Aorta (tissue), 5 donors: ENCODE data around the gene METRNL. TPM values are rescaled to one million over a fixed set of nuclear protein-coding genes. Genes with fewer than 3 reads are reported as not detected.
A peak's percentile ranks its signal among the peaks of the same experiment; 100 is the strongest.
"Not testable (repeated sequence)": the region's sequence is repeated elsewhere in the genome, so short reads cannot be mapped to it uniquely, and the experiment has no call there.

Experiments
- ATAC-seq: fragments of 200-7000 bp; cut with Tn5 transposase; one replicate; pipeline ENCODE4 v1.9.1; 2022; ENCODE audit warnings: moderate library complexity; ENCODE audit not compliant: low FRiP score
- DNase-seq, 2 donors: peaks; one replicate each; pipeline ENCODE4 v3.0.0-alpha.2; 2020
- H3K27ac ChIP-seq, 2 donors: one replicate each; pipeline ENCODE4 v1.5.1; 2013; ENCODE audit warnings: low read length in 2 of 2, mild to moderate bottlenecking in 2 of 2, moderate library complexity in 2 of 2, control low read depth in 1 of 2, inconsistent platforms in 1 of 2, low read depth in 1 of 2
- H3K27me3 ChIP-seq, 2 donors: one replicate each; pipeline ENCODE4 v1.6.1; 2013; ENCODE audit warnings: control low read depth in 1 of 2, low read length in 1 of 2, mild to moderate bottlenecking in 1 of 2, moderate library complexity in 1 of 2; ENCODE audit not compliant: insufficient read depth in 2 of 2, control insufficient read depth in 1 of 2
- H3K36me3 ChIP-seq, 2 donors: one replicate each; pipeline ENCODE4 v1.6.1; 2013; ENCODE audit warnings: control low read depth in 1 of 2, low read length in 1 of 2, mild to moderate bottlenecking in 1 of 2; ENCODE audit not compliant: insufficient read depth in 2 of 2, control insufficient read depth in 1 of 2
- H3K4me1 ChIP-seq, 2 donors: one replicate each; pipeline ENCODE4 v1.6.1; 2013; ENCODE audit warnings: low read length in 2 of 2, control low read depth in 1 of 2, mild to moderate bottlenecking in 1 of 2, moderate library complexity in 1 of 2; ENCODE audit not compliant: insufficient read depth in 2 of 2, control insufficient read depth in 1 of 2
- H3K4me3 ChIP-seq, 2 donors: one replicate each; pipeline ENCODE4 v1.5.1; 2013; ENCODE audit warnings: low read length in 2 of 2, control low read depth in 1 of 2, mild to moderate bottlenecking in 1 of 2
- H3K9me3 ChIP-seq: one replicate; pipeline ENCODE4 v1.6.1; 2013; ENCODE audit warnings: mild to moderate bottlenecking, low read length; ENCODE audit not compliant: control insufficient read depth
- WGBS, 2 donors: extraction: QIAGEN DNeasy Blood & Tissue Kit; methylation state at CpG; one replicate each; pipeline ENCODE4 v1.1.7; 2013; 5-methylcytosine and 5-hydroxymethylcytosine counted together
- intact Hi-C, 2 donors: fragments of 100-400 bp; cut with DNase I; formaldehyde crosslinking; loops; one replicate each; pipeline versions ENCODE4 v1.14.2 to v1.15.0; 2022
- polyA plus RNA-seq, 2 donors: library from polyadenylated mRNA; stranded (reverse); fragments of 200-250 nt; gene quantifications; one replicate each; pipeline ENCODE4 v1.2.3, GENCODE V29; 2013
- total RNA-seq, 2 donors: library from RNA; stranded (reverse); fragmentation: NEBNext Ultra II Directional; extraction: Animal tissue kit (Norgen Biotek cat#: 25700); gene quantifications; one replicate each; pipeline ENCODE4 v1.2.1, GENCODE V29; 2021
- donor health status: healthy with polysubstance abuse.
- donor health status: Bipolar disorder and iron deficiency.
- donor health status: DM: no; HTN: no; CAD: no.
- donor health status: DM: no; HTN: no; CAD: no.
- donor health status: DM: yes; HTN: yes; CAD: no.

Gene METRNL
- total and polyA plus RNA-seq, 4 donors, result 35.3 to 176 (median 104) TPM

DNA sequence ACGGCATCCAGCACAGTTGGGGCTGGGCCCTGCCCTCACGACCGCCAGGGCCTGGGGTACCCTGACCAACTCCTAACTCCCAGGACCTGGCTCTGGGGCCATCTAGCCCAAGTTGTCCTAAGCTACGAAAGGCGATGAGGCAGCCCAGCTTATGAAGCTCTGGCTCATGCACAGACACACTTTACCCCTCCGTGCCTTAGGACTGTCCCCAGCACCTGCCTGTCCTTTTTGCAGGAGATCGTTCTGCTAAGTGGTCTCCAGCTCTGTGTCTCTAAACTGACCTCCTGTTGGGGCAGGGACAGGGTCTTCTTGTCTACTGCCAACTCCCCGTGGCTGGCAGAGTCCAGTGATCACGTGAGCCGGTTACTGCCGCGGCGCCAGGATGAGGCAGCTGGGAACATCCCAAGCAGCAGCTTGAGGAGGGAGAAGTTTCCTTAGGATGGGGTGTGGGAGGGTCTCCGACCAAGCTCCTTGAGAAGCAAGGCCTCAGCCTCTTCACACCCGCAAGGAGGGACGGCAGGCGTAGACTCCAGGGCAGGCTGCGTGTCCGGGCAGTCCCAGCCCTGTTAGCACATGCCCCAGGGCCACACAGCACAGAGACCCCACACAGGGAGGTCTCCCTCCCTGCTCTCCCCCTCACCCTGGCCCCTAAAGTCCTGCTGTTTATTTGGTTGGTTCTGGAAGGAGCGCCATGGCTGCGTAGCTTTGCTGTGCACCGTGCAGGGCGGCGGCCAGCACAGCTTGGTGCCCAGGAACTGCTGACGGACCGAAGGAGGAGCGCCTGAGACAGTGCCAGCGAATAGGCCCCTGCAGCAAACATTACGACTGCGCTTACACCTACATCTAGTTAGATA, 16.4 kb upstream of the METRNL start:
- ATAC-seq (no peak), DNase-seq (peak in 1 of 2 donors; percentile 27)
- Histone ChIP-seq H3K4me3 (no peak overlapping the region), H3K9me3 (no peaks in the 10 kb centered on the region), H3K36me3 (no peaks in the 10 kb centered on the region), H3K27ac (no peak overlapping the region), H3K4me1 (no peaks in the 10 kb centered on the region), H3K27me3 (no peaks in the 10 kb centered on the region)
- WGBS, 2 donors, result 90 to 91% methylated on average over 30 of the region's 30 CpGs
- intact Hi-C loops, result no loop called here

DNA sequence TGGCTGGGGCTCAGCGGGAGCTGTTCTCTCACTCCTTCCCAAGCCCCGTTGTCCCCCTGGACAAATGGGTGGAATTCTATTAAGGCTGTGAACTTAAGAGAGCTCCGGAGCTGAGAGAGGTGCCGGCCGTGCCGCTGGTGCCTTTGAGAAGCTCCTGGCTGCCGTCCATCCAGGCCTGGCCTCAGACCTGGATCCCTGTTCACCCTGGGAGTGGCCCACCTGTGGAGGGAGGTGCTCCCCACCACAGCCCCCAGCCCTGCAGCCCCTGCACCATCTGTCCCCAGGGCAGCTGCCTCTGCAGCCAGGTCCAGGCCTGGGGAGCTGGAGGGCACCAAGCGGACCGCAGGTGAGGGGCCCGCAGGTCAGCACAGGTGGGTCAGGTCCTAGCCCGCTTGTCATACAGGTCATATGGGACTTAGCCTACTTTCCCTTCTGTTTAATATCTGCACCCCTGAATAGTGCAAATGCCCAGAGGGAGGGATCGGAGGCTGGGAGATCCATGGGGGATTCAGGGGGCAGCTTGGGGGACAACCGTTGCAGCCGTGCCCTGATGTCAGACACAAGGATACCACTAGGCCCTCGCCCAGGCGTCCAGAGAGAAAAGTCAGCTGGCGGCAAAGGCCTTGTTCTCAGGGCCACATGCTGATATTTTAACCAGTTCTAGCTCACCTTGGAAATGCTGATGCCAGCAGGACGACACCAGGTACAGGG, 15.2 kb upstream of the METRNL start:
- DNase-seq, result peak; percentile 34 to 60

GRCh38 chr17:83064732-83065659, 14.4 kb upstream of the METRNL start:
- Histone ChIP-seq H3K4me1 (no peaks in the 10 kb centered on the region), H3K27me3 (no peaks in the 10 kb centered on the region), H3K36me3 (no peaks in the 10 kb centered on the region), H3K4me3 (no peak overlapping the region), H3K9me3 (no peaks in the 10 kb centered on the region), H3K27ac (no peak overlapping the region)
- intact Hi-C loops, result no loop called here
- ATAC-seq, result no peak
- 90% methylated on average over 37 of the region's 37 CpGs for WGBS, 2 donors
- DNase-seq, result peak; percentile 45 to 72

More for the DNA sequence above, 15.2 kb upstream of the METRNL start:
- Histone ChIP-seq H3K27ac (no peak overlapping the region), H3K36me3 (no peaks in the 10 kb centered on the region), H3K4me1 (no peaks in the 10 kb centered on the region), H3K27me3 (no peaks in the 10 kb centered on the region), H3K4me3 (no peak overlapping the region), H3K9me3 (no peaks in the 10 kb centered on the region)
- ATAC-seq, result no peak
- intact Hi-C loops, result no loop called here
- WGBS, 2 donors, result 91% methylated on average over 18 of the region's 18 CpGs

DNA sequence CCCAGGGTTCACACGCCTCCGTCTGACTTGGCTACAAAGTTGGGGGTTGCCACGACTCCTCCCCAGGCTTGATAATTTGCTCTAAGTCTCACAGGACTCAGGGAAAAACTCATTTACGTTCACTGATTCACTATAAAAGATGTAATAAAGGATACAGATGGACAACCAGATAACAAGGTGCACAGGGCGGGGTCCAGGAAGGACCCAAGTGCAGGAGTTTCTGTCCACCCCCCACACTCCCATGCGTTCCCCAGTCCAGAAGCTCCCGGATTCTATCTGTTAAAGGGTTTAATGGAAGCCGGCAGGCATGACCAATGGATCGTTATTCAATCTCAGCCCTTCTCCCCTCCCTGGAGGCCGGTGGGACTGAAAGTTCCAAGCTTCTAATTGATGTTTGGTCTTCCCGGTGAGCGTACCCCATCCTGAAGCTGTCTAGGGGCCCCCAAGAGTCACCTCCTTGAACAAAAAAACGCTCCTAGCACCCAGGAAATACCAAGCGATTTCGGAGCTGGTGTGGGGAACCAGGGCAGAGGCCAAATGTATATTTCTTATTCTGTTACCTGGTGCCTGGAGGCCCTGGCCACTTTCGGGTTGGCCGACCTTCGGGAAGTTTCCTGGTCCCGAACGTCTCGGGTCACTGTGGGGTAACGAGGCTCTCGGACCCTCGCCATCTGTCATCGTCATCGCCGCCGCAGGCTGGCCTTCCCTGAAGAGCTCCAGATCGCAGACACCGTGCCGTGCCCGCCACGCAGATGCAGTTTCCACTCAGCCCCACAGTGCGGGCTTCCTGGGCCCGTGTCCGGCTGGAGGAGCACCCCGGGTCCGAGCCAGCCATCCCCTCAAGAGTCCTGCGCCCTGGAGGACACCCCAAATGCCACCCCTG, 13.5 kb upstream of the METRNL start:
- intact Hi-C loops, result no loop called here
- H3K27ac ChIP-seq, result no peak overlapping the region
- H3K27me3 ChIP-seq, result no peaks in the 10 kb centered on the region
- WGBS, 2 donors, result 93% methylated on average over 39 of the region's 39 CpGs
- H3K4me1 ChIP-seq, result no peaks in the 10 kb centered on the region
- no peaks in the 10 kb centered on the region for H3K9me3 ChIP-seq
- H3K4me3 ChIP-seq, result no peak overlapping the region
- DNase-seq, result peak; percentile 37 to 71
- H3K36me3 ChIP-seq, result no peaks in the 10 kb centered on the region
- ATAC-seq, result no peak

- peak in 1 of 2 donors; percentile 27 for DNase-seq
- H3K4me1 ChIP-seq, ATAC-seq, H3K4me3 ChIP-seq, H3K27ac ChIP-seq, H3K36me3 ChIP-seq, intact Hi-C loops, H3K9me3 ChIP-seq, H3K27me3 ChIP-seq: not testable (repeated sequence)
- 91 to 94% methylated on average over 17 to 19 of the region's 19 CpGs for WGBS, 2 donors
Observed at GRCh38 chr17:83066543-83066890, 12.9 kb upstream of the METRNL start.

DNA sequence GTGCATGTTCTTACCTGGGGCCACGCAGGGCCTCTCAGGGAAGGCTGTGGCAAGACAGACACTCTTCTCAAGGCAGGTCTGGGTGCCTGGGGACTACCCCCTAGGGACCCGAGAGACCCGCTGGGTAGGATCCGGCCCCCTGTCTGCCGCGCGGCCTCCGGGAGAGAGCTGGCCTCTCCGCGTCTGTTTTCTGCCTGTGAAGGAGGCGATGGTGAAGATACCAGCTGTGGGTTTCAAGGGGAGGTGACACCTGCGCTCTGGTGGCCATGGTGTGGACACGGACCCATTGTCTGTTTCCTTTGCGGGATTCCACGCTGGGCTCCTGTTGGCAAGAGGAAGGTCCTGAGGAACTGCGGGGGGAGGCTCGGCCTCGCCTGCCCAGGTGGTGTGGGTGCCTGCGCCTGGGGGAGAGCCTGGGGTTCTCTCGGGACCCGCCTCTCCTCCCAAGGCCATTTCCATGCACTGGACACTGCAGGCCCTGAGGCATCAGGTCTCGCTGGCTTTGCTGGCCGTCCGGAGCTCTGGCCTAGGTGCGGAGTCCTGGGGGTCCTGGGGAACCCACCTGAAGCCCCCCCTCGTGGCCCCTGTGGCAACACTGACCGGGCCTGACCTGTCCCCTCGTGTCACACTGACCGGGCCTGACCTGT, 12.2 kb upstream of the METRNL start:
- WGBS, 2 donors, result 92 to 94% methylated on average over 28 to 29 of the region's 29 CpGs

GRCh38 chr17:83067718-83068261, 11.6 kb upstream of the METRNL start:
- peak; percentile 29 to 76 for DNase-seq
- ATAC-seq, result no peak
- 65 to 66% methylated on average over 28 to 29 of the region's 29 CpGs for WGBS, 2 donors

More for the DNA sequence above, 12.2 kb upstream of the METRNL start:
- Histone ChIP-seq H3K9me3 (no peaks in the 10 kb centered on the region), H3K4me3 (no peak overlapping the region), H3K27ac (no peak overlapping the region), H3K4me1 (no peaks in the 10 kb centered on the region), H3K27me3 (no peaks in the 10 kb centered on the region), H3K36me3 (no peaks in the 10 kb centered on the region)
- no peak for ATAC-seq
- intact Hi-C loops, result no loop called here
- DNase-seq, result peak; percentile 48 to 72

More at GRCh38 chr17:83067718-83068261, 11.6 kb upstream of the METRNL start:
- H3K4me3 ChIP-seq, result no peak overlapping the region
- intact Hi-C loops, result no loop called here
- H3K9me3 ChIP-seq, result no peaks in the 10 kb centered on the region
- H3K36me3 ChIP-seq, result no peaks in the 10 kb centered on the region
- no peaks in the 10 kb centered on the region for H3K27me3 ChIP-seq
- no peaks in the 10 kb centered on the region for H3K4me1 ChIP-seq
- H3K27ac ChIP-seq, result no peak overlapping the region
